Prostate gland (tissue), 2 donors: ENCODE measurements around the gene MED29. TPM values are rescaled to one million over a fixed set of nuclear protein-coding genes. Genes with fewer than 3 reads are reported as not detected.
A peak's percentile ranks its signal among the peaks of the same experiment; 100 is the strongest.

Experiments
- DNase-seq: peaks from one replicate; pipeline ENCODE4 v3.0.0-alpha.2; 2019; ENCODE audit warnings: low spot score
- H3K27ac ChIP-seq, 2 donors: fragments of 200-600 bp; sonication (generic); 2 replicates each; pipeline ENCODE4 v1.5.1; 2017 to 2019
- H3K27me3 ChIP-seq: fragments of 200-600 bp; sonication (generic); replicated peaks from 2 replicates; pipeline ENCODE4 v1.5.1; 2019; ENCODE audit not compliant: insufficient read depth
- H3K36me3 ChIP-seq, 2 donors: fragments of 200-600 bp; sonication (generic); 1 replicate in 1 of 2; 2 replicates in 1 of 2; pipeline versions ENCODE4 v1.5.1 to v1.8.1; 2017 to 2019
- H3K4me1 ChIP-seq: fragments of 200-600 bp; sonication (generic); replicated peaks from 2 replicates; pipeline ENCODE4 v1.5.1; 2019
- H3K4me3 ChIP-seq, 2 donors: fragments of 200-600 bp; sonication (generic); 2 replicates each; pipeline ENCODE4 v1.5.1; 2017 to 2019
- H3K9me3 ChIP-seq: fragments of 200-600 bp; sonication (generic); 2 replicates; pipeline ENCODE4 v1.5.1; 2017
- POLR2A ChIP-seq: fragments of 450-650 bp; IDR thresholded peaks from one replicate; pipeline ENCODE4 v1.6.1; 2016; ENCODE audit warnings: antibody characterized with exemption, mild to moderate bottlenecking
- POLR2AphosphoS5 ChIP-seq: sonication (generic); formaldehyde crosslinking; IDR thresholded peaks from one replicate; pipeline ENCODE4 v1.6.1; 2017; ENCODE audit warnings: antibody characterized with exemption
- WGBS: methylation state at CpG from one replicate; pipeline ENCODE4 v1.1.5; 2018; 5-methylcytosine and 5-hydroxymethylcytosine counted together
- intact Hi-C: fragments of 100-400 bp; cut with DNase I; formaldehyde crosslinking; loops from one replicate; pipeline ENCODE4 v1.14.2; 2022
- total RNA-seq, 2 donors: library from RNA; depleted of rRNA; stranded (reverse); fragments of >200 nt; gene quantifications; one replicate each; pipeline ENCODE4 v1.1.0, GENCODE V29; 2016
- TF ChIP-seq, protein P1 (sequence below), 4 experiments: fragments of 200-600 bp in 2 of 4; fragments of 450-650 bp in 2 of 4; sonication (generic) in 2 of 4; IDR thresholded peaks; 1 replicate in 3 of 4; 2 replicates in 1 of 4; pipeline ENCODE4 v1.5.1; 2016 to 2019; ENCODE audit warnings: antibody characterized with exemption in 4 of 4, mild to moderate bottlenecking in 2 of 4, moderate library complexity in 2 of 4

Gene MED29
- total RNA-seq, 2 donors from 2014 or later = 50.2 to 56.4 TPM

DNA sequence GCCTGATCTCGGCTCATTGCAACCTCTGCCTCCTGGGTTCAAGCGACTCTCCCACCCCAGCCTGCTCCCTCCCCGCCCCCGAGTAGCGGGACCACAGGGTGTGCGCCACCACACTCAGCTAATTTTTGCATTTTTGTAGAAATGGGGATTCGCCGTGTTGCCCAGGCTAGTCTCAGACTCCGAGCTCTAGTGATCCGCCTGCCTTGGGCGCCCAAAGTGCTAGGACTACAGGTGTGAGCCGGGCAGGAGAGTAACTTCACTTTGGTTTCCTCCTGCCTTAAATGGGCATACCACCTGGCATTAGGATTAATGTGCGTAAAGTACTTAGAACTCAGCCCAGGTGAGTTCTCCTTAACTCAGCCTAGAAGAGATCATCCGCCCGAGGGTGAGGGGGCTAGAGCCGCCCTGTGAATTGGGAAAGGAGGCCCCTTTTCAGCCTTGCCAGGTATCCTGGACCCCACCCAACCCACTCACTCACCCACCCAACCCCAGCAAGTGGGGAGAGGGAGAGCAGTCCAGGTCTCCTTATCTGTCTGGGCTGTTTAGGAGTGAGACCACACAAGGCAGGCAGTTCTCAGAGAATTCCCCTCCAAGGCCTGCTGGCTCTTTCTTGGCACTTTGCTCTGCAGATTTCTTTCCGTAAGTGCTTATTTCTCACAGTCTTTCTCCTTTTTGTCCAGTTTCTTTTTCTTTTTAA lies 14.2 kb downstream of the MED29 start:
- 89% methylated on average over 17 of the region's 17 CpGs for WGBS

DNA sequence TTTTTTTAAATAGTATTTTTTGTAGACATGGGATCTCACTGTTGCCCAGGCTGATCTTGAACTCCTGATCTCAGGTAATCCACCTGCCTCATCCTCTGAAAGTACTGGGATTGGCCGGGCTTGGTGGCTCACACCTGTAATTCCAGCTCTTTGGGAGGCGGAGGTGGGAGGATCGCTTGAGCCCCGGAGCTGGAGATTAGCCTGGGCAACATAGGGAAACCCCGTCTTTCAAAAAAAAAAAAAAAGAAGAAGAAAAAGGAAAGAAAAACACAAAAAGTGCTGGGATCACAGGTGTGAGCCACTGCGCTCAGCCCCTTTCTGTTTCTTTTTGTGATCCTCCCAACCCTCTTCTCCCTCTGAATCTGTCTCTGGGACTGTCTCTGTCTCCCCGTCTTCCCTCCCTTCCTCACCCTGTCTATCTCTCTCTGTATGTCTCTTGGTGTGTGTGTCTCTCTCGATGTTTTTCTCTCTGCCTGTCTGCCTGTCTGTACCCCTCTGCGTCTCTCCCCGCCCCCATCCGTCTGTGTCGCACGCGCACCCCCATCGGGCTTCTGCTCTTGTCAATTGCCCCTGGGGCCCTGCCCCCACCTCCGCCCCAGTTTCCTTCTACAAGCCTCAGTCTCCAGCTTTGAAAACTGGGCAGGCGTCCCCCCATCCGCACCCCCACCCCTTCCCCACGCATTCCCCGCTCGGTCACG lies 14.9 kb downstream of the MED29 start:
- TF ChIP-seq, protein P1, sequence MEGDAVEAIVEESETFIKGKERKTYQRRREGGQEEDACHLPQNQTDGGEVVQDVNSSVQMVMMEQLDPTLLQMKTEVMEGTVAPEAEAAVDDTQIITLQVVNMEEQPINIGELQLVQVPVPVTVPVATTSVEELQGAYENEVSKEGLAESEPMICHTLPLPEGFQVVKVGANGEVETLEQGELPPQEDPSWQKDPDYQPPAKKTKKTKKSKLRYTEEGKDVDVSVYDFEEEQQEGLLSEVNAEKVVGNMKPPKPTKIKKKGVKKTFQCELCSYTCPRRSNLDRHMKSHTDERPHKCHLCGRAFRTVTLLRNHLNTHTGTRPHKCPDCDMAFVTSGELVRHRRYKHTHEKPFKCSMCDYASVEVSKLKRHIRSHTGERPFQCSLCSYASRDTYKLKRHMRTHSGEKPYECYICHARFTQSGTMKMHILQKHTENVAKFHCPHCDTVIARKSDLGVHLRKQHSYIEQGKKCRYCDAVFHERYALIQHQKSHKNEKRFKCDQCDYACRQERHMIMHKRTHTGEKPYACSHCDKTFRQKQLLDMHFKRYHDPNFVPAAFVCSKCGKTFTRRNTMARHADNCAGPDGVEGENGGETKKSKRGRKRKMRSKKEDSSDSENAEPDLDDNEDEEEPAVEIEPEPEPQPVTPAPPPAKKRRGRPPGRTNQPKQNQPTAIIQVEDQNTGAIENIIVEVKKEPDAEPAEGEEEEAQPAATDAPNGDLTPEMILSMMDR (IDR thresholded peaks at IDR 0.05) = no peak
- peak; percentile 32 for TF ChIP-seq POLR2A
- TF ChIP-seq POLR2AphosphoS5 = peak; percentile 42
- WGBS = 11% methylated on average over 22 of the region's 22 CpGs
- Histone ChIP-seq H3K4me3 (peak overlapping the region; percentile 75 to 90), H3K27ac (peak overlapping the region; percentile 100), H3K4me1 (peaks cover 8% of the 10 kb centered on the region), H3K9me3 (no peaks in the 10 kb centered on the region), H3K36me3 (peaks cover 8% of the 10 kb centered on the region in 2 donors), H3K27me3 (no peaks in the 10 kb centered on the region)
- intact Hi-C loops = no loop called here
- DNase-seq = peak; percentile 81

More for the DNA sequence above, 14.2 kb downstream of the MED29 start:
- Histone ChIP-seq H3K4me3 (peak overlapping the region in 1 of 2 donors; percentile 75), H3K36me3 (peaks cover 8% of the 10 kb centered on the region in 2 donors), H3K4me1 (peaks cover 8% of the 10 kb centered on the region), H3K27ac (peak overlapping the region; percentile 100), H3K27me3 (no peaks in the 10 kb centered on the region), H3K9me3 (no peaks in the 10 kb centered on the region)
- DNase-seq = no peak
- no peak for TF ChIP-seq POLR2A
- intact Hi-C loops = no loop called here

GRCh38 chr19:39406656-39407409 lies 15.7 kb downstream of the MED29 start, which contains the start of gene ZFP36:
Gene ZFP36 (plus strand): TSS chr19:39406847. CDS start chr19:39406905, 58 bp downstream.
- peaks cover 8% of the 10 kb centered on the region for H3K4me1 ChIP-seq
- DNase-seq = peak; percentile 92
- TF ChIP-seq, protein P1 (IDR thresholded peaks at IDR 0.05) = no peak
- TF ChIP-seq POLR2AphosphoS5 = peak; percentile 94
- TF ChIP-seq POLR2A = peak; percentile 96
- intact Hi-C loops = no loop called here
- H3K27ac ChIP-seq = peak within 1 kb of the TSS; percentile 100
- H3K27me3 ChIP-seq = no peaks in the 10 kb centered on the region
- H3K9me3 ChIP-seq = no peaks in the 10 kb centered on the region
- WGBS = under 1% methylated on average over 48 of the region's 56 CpGs
- peak within 1 kb of the TSS; percentile 75 to 90 for H3K4me3 ChIP-seq
- H3K36me3 ChIP-seq = peaks cover 8% of the 10 kb centered on the region in 2 donors

DNA sequence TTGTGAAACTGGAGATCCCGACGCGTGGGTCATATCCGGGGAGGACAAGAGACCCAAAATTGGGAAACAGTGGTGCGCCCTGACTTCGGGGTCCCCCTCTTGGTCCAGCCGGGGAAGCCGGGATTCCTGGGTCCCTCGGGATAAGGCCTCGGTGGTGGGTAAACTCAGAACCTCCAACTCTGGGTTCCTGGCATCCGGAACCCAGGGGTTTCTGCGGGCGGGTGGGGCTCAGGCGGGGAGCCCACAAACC lies 16.2 kb downstream of the MED29 start:
- Histone ChIP-seq H3K27me3 (no peaks in the 10 kb centered on the region), H3K27ac (peak overlapping the region; percentile 100), H3K4me1 (peaks cover 8% of the 10 kb centered on the region), H3K9me3 (no peaks in the 10 kb centered on the region), H3K4me3 (peak overlapping the region; percentile 75 to 90), H3K36me3 (peaks cover 8% of the 10 kb centered on the region in 2 donors)
- TF ChIP-seq, protein P1 (IDR thresholded peaks at IDR 0.05) = no peak
- TF ChIP-seq POLR2A (no peak), POLR2AphosphoS5 (no peak)
- intact Hi-C loops = no loop called here
- DNase-seq = no peak
- WGBS = 2% methylated on average over 13 of the region's 14 CpGs

DNA sequence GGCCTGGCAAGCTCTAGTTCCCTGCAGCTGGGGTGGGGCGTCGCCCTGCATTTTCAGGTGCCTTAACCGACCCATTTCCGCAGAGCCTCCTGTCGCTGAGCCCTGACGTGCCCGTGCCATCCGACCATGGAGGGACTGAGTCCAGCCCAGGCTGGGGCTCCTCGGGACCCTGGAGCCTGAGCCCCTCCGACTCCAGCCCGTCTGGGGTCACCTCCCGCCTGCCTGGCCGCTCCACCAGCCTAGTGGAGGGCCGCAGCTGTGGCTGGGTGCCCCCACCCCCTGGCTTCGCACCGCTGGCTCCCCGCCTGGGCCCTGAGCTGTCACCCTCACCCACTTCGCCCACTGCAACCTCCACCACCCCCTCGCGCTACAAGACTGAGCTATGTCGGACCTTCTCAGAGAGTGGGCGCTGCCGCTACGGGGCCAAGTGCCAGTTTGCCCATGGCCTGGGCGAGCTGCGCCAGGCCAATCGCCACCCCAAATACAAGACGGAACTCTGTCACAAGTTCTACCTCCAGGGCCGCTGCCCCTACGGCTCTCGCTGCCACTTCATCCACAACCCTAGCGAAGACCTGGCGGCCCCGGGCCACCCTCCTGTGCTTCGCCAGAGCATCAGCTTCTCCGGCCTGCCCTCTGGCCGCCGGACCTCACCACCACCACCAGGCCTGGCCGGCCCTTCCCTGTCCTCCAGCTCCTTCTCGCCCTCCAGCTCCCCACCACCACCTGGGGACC lies 16.6 kb downstream of the MED29 start:
- H3K27me3 ChIP-seq = no peaks in the 10 kb centered on the region
- TF ChIP-seq, protein P1 (IDR thresholded peaks at IDR 0.05) = no peak
- TF ChIP-seq POLR2AphosphoS5 = peak; percentile 75
- peak; percentile 39 for TF ChIP-seq POLR2A
- WGBS = 17% methylated on average over 39 of the region's 40 CpGs
- H3K27ac ChIP-seq = peak overlapping the region; percentile 100
- H3K9me3 ChIP-seq = no peaks in the 10 kb centered on the region
- intact Hi-C loops = no loop called here
- H3K36me3 ChIP-seq = peaks cover 8% of the 10 kb centered on the region in 2 donors
- H3K4me3 ChIP-seq = peak overlapping the region; percentile 75 to 90
- peak; percentile 64 for DNase-seq
- peaks cover 8% of the 10 kb centered on the region for H3K4me1 ChIP-seq
